HUDEP-2 (cell line): ENCODE results near the gene RARB.

Experiments
- DNase-seq, 76 experiments: peaks; one replicate each; lab custom pipeline; 2025; ENCODE audit not compliant: unreplicated experiment in 76 of 76; lab: John Stamatoyannopoulos, UW

Gene RARB

GRCh38 chr3:25540273-25540672 is 112.2 kb downstream of the RARB start:
- DNase-seq: no peak

DNA sequence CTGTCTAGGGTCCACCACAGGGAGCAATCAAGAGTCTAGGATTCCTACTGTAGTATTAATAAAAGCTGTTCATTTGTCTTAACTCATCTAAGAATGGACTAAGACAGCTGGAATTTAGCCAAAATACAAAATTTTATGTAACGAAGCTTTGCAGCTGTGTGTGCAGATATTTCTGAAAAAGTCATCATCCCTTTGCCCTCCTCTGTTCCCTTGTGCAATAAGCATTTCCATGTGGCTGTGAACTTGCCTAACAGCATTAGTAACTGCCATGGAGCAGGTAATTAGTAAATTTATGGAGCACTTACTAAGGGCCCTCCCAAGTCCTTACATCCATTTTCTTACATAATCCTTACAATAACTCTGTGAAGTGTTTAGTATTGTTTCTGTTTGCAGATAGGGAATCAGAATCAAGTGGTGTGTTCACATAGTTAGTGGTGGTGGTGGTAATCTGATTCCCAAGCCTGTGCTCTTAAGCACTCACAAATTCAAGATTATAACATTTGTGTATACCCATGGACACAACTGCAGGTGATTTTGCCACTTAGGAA is 114.5 kb downstream of the RARB start:
- no peak for DNase-seq

DNA sequence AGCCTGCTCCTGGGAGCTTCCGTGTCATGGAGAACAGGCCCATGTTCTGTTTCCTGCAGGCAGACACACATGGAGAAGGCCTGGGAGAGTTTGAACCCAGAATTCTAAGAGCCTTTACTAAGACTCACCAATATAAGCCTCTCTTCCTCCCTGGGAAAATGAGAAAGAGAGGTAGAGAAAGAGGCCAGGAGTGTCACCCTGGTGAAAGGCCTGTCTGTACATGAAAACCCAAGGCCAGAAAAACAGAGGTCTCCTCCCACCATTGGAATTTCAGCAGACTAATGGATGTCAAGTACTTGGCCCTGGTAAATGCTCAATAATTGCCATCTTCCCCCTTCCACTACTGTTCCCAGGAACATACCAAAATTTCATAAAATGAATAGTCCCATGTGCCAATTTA is 119.0 kb downstream of the RARB start:
- no peak for DNase-seq

GRCh38 chr3:25547943-25548674 is 120.0 kb downstream of the RARB start:
- DNase-seq: no peak

GRCh38 chr3:25548836-25549235 is 120.8 kb downstream of the RARB start:
- DNase-seq: no peak

- DNase-seq: no peak
Observed at GRCh38 chr3:25552251-25552650, 124.2 kb downstream of the RARB start.

DNA sequence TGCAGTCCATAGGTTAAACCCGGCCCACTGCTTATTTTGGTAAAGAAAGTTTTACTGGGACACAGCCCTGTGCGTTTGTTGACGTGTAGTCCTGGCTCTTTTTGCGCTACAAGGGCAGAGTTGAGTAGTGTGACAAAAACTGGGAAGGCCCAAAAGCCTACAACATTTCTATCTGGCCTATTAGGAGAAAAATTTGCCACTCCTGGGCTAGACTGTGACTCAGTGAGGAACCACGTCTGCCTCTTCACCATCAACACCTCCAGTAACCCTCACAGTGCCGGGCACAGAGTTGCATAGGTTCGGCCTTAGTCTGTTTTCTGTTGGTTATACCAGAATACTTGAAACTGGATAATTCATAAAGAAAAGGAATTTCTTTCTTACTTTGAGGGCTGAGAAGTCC is 126.3 kb downstream of the RARB start:
- DNase-seq: no peak

DNA sequence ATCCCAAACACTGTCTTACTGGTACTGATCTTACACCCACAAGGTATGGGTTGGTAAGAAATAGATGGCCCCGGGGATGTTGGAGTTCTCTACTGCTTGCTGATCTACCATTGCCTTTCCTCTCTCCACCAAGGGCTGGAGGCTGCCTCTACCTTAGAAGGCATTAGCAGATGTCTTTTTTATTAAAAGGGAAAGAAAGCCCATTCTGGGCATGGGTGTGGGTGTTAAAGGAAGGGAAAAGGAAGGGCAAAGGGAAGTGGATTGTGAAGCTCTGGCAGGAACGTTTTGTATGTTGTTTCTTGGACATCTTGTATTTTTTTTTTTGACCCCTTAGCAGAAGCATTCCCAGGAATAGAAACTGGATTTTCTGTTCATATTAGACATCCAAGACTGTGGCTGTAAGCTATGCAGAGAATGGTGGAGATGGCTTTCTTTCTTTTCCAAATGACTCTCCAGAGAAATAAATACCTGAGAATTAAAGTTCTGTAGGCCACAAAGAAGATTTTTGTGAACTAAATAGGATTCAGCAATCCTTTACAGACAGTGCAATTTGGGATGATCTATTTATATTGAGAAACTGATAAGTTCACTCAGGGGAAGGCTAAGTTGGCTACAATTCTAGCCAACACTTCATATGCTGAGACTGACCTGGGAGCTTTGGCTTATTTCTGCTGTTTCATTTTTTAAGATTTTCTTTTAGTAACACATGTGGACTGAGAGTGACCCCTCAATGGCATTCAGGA is 127.8 kb downstream of the RARB start:
- no peak for DNase-seq

GRCh38 chr3:25556447-25556846 is 128.4 kb downstream of the RARB start:
- DNase-seq: no peak

DNA sequence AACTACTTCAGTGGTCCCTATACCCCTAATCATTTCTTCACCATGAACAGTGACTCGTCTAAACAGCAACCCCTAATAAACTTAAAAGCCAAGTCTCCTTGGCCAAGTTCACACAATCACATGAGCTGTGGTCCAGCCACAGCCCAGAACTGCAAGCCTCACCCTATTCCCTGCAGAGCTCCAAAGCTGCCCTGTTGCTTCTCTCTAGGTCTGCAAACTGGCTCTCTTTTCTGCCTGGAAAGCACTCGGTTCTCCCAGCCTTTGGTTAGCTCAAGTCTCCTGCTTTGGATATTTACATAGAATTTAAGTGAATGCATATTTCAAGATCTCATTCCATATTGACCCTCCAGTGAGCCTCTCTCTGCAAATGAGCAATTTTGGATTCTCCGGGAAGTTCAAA is 129.6 kb downstream of the RARB start:
- no peak for DNase-seq

- no peak for DNase-seq
Observed at GRCh38 chr3:25558121-25558520, 130.1 kb downstream of the RARB start.

GRCh38 chr3:25558796-25559195 is 130.7 kb downstream of the RARB start:
- DNase-seq: no peak

- DNase-seq: no peak
Observed at GRCh38 chr3:25563601-25564000, 135.5 kb downstream of the RARB start.

DNA sequence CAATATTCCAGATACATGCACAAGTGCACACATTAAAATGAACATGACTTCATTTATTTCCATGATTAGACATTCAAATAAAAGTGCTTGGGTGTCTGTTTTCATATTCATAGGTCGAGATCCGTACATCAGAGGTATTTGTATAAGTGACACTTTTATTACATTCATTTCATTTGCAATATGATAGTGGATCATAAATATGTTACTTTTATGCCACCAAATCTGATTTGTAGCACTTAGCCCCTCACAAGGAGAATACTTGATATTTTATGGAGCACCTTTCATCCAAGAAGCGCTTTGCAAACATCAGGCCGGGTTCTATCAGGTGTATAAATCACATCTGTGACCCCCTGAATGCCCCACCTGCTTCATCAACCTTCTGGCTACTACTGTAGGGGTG is 136.0 kb downstream of the RARB start:
- no peak for DNase-seq

DNA sequence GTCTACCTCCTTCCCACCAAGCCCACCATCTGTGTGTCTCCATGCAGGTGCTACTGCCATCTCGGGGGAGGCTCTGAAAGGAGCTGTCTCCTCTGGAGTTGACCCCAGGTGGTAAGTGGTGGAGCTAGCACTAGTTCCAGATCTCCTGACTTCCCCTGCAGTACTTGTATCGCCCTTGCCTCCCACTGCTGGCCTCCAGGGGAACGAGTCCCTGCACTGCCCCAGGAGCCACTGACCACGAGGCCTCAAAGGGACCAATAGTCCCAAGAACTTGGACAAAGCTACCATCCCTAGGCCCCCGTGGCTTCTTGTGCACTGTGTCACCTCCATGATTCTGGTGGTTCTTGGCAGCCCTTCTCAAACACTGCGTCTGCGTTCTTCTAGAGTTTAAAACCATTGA is 137.7 kb downstream of the RARB start:
- DNase-seq: no peak

GRCh38 chr3:25566358-25566920 is 138.4 kb downstream of the RARB start:
- DNase-seq: no peak

- no peak for DNase-seq
Observed at GRCh38 chr3:25567388-25567787, 139.3 kb downstream of the RARB start.

- DNase-seq: no peak
Observed at GRCh38 chr3:25567806-25568524, 139.9 kb downstream of the RARB start.

DNA sequence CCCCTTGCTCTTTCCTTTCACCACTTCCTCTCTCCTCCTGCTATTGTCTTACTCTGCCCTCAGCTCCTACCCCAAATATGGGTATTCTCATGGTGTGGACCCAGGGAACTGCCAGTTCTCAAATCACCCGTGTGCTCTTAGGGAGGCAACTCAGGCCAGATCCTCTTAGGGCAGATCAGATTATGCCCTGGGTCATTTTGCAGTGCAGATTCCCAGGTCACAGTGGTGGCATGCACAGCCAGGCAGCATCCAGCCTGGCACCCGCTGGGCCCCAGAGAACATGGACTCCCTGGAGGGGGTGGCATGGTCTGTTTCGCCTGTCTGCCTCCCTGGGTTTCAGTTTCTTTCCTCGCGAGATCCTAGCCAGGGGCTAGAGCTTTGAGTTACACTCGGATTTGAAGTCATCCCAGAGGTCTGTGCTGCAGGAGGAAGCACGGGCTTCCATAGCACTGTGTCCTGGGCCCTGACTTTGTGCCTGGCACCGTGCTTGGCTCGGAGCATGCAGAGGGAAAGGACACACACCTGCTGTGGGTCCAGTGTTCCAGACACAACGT is 140.5 kb downstream of the RARB start:
- no peak for DNase-seq

DNA sequence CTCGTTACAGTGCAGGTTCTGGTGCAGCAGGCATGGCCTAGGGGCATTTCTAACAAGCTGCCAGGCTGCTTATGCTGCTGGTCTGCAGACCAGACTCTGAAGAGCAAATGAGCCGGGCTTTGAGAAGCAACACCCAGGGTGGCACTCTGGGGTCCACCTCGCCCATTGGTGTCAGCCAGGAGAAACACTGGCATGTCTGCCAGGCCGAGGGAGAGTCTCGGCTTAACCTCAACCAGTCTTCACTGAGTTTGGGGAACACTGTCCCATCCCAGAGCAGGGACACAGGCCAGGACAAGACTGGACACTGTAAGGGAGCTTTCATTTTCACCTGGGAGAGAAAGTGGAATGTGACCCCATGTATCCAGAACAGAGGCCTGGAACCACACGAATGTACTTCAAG is 143.2 kb downstream of the RARB start:
- DNase-seq: no peak

DNA sequence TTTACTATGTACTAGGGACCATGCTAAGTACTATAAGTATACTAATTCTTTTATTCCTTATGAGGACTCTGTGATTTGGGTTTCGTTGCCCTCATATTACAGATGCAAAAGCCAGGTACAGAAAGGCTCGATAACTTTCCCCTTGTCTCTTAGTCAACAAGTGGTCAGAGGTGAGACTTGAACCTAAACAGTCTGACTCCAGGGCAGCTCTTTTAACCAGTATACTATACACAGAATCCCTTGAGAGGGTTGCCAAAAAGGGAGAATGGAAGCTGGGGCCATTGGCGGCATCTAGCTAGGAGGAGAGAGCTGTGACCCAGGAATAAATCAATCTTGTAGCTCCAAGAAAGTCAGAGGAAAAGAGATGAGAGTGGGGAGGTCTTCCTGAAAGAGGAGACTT is 144.3 kb downstream of the RARB start:
- DNase-seq: no peak
